Loucy (cell line): Measurements from ENCODE around the gene NDUFAB1.

Source experiments
- H2AFZ ChIP-seq: fragments of 200-600 bp; sonication (generic); 2 replicates; pipeline ENCODE4 v1.6.0; 2016; ENCODE audit warnings: antibody characterized with exemption, mild to moderate bottlenecking, low read length, moderate library complexity
- H3F3A ChIP-seq: fragments of 200-600 bp; 2 replicates; pipeline ENCODE4 v1.6.0; 2016; ENCODE audit warnings: antibody characterized with exemption, low read depth, mild to moderate bottlenecking
- H3K27me3 ChIP-seq: fragments of 200-600 bp; sonication (generic); 2 replicates; pipeline ENCODE4 v1.6.1; 2014; ENCODE audit warnings: low read length, mild to moderate bottlenecking; ENCODE audit not compliant: insufficient read depth, poor library complexity, severe bottlenecking
- H3K36me3 ChIP-seq: fragments of 200-600 bp; sonication (generic); 2 replicates; pipeline ENCODE4 v1.6.1; 2016; ENCODE audit warnings: low read length; ENCODE audit not compliant: insufficient read depth
- H3K4me1 ChIP-seq: fragments of 200-600 bp; sonication (generic); 2 replicates; pipeline ENCODE4 v1.5.1; 2014; ENCODE audit warnings: low read length, mild to moderate bottlenecking; ENCODE audit not compliant: insufficient read depth, poor library complexity, severe bottlenecking
- H3K4me2 ChIP-seq: fragments of 200-600 bp; sonication (generic); 2 replicates; pipeline ENCODE4 v1.6.0; 2014; ENCODE audit warnings: antibody characterized with exemption, low read length, low read depth, mild to moderate bottlenecking; ENCODE audit not compliant: poor library complexity, severe bottlenecking
- H3K4me3 ChIP-seq: fragments of 200-600 bp; sonication (generic); 2 replicates; pipeline ENCODE4 v1.5.1; 2014; ENCODE audit warnings: low read length, mild to moderate bottlenecking, mixed read lengths; ENCODE audit not compliant: poor library complexity, severe bottlenecking
- H3K79me2 ChIP-seq: fragments of 200-600 bp; sonication (generic); 2 replicates; pipeline ENCODE4 v1.6.1; 2014; ENCODE audit warnings: low read length; ENCODE audit not compliant: insufficient read depth
- H3K9ac ChIP-seq: fragments of 200-600 bp; sonication (generic); 2 replicates; pipeline ENCODE4 v1.6.0; 2014; ENCODE audit warnings: mild to moderate bottlenecking, low read depth, low read length, moderate library complexity; ENCODE audit not compliant: poor library complexity, severe bottlenecking
- H3K9me2 ChIP-seq: fragments of 200-600 bp; sonication (generic); replicated peaks from 2 replicates; pipeline ENCODE4 v1.6.1; 2016; ENCODE audit warnings: low read depth, low read length, mixed read lengths
- H3K9me3 ChIP-seq: fragments of 200-600 bp; sonication (generic); 2 replicates; pipeline ENCODE4 v1.6.1; 2014; ENCODE audit warnings: mild to moderate bottlenecking, antibody characterized with exemption, low read length, low read depth; ENCODE audit not compliant: insufficient read depth
- H4K20me1 ChIP-seq: fragments of 200-600 bp; sonication (generic); 2 replicates; pipeline ENCODE4 v1.6.0; 2014; ENCODE audit warnings: antibody characterized with exemption, low read length, mild to moderate bottlenecking; ENCODE audit not compliant: insufficient read depth, poor library complexity, severe bottlenecking
- EZH2phosphoT487 ChIP-seq: fragments of 200-600 bp; IDR thresholded peaks from 2 replicates; pipeline ENCODE4 v1.6.1; 2018; ENCODE audit warnings: antibody characterized with exemption, mild to moderate bottlenecking, moderate library complexity, borderline replicate concordance
- TF ChIP-seq, protein P1 (sequence below): fragments of 200-600 bp; sonication (generic); conservative IDR thresholded peaks from 2 replicates; pipeline ENCODE4 v1.5.1; 2014; ENCODE audit warnings: mild to moderate bottlenecking, antibody characterized with exemption, low read length

NDUFAB1 gene

DNA sequence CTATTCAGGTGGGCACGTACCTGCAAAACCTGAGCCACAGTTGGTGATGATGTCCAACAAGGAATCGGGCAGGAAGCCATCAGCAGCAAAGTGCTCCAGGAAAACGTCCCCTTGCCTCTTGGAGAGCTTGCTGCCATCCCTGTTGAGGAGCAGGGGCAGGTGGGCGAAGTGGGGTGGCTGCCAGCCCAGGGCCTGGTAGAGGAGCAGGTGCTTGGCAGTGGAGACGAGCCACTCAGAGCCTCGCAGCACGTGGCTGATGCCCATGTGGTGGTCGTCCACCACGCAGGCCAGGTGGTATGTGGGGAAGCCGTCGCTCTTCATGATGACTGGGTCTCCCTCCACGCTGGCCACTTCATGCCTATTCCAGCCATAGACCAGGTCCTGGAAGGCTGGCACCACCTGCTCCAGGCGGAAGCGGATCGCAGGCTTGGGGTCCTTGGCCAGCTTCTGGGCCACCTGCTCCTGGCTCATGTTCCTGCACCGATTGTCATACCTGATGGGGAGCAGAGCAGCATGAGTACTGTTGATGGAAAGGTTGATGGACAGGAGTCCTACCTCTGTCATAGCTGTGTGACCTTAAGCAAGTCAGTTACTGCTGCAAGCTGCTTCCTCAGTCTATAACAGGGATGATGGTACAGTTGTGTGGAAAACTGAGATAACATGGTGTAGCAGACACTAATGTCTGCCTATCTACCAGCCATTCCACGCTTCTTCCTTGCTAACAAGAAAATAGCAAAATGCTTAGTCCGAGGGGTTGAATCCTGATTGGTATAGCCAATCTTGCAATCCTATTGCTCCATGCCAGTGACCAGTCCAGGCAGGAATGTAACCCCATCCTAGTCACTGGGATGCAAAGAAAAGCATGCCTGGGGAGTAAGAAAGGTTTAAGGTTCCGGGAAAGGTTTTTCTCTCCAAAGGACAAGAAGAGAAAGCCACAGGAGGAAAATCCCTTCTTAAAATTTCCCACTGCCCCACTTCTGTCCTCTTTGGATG, 61.0 kb downstream of the NDUFAB1 start:
- Histone ChIP-seq H3F3A (no peaks in the 10 kb centered on the region), H3K36me3 (peaks cover 35% of the 10 kb centered on the region; the same call in 1 of the 2 replicates), H3K9me2 (no peaks in the 10 kb centered on the region), H3K4me2 (no peak overlapping the region), H3K4me1 (no peaks in the 10 kb centered on the region), H3K79me2 (no peaks in the 10 kb centered on the region), H4K20me1 (no peaks in the 10 kb centered on the region), H2AFZ (no peak overlapping the region), H3K9ac (no peak overlapping the region), H3K9me3 (no peaks in the 10 kb centered on the region), H3K4me3 (no peak overlapping the region), H3K27me3 (no peaks in the 10 kb centered on the region)
- TF ChIP-seq, protein P1, sequence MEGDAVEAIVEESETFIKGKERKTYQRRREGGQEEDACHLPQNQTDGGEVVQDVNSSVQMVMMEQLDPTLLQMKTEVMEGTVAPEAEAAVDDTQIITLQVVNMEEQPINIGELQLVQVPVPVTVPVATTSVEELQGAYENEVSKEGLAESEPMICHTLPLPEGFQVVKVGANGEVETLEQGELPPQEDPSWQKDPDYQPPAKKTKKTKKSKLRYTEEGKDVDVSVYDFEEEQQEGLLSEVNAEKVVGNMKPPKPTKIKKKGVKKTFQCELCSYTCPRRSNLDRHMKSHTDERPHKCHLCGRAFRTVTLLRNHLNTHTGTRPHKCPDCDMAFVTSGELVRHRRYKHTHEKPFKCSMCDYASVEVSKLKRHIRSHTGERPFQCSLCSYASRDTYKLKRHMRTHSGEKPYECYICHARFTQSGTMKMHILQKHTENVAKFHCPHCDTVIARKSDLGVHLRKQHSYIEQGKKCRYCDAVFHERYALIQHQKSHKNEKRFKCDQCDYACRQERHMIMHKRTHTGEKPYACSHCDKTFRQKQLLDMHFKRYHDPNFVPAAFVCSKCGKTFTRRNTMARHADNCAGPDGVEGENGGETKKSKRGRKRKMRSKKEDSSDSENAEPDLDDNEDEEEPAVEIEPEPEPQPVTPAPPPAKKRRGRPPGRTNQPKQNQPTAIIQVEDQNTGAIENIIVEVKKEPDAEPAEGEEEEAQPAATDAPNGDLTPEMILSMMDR: no peak
- no peak for TF ChIP-seq EZH2phosphoT487

GRCh38 chr16:23532448-23532847, 63.7 kb downstream of the NDUFAB1 start:
- Histone ChIP-seq H3K9me3 (no peaks in the 10 kb centered on the region), H4K20me1 (no peaks in the 10 kb centered on the region), H3K4me1 (no peaks in the 10 kb centered on the region), H2AFZ (no peak overlapping the region), H3K9ac (no peak overlapping the region), H3K79me2 (no peaks in the 10 kb centered on the region), H3K4me3 (no peak overlapping the region), H3K9me2 (no peaks in the 10 kb centered on the region), H3F3A (no peaks in the 10 kb centered on the region), H3K36me3 (peaks cover 42% of the 10 kb centered on the region; the same call in 1 of the 2 replicates), H3K4me2 (no peak overlapping the region), H3K27me3 (no peaks in the 10 kb centered on the region)
- no peak for TF ChIP-seq EZH2phosphoT487
- TF ChIP-seq, protein P1: no peak
